ENCODE measurements around the gene INSRR. TPM values are rescaled to one million over a fixed set of nuclear protein-coding genes. Genes with fewer than 3 reads are reported as not detected.

The INSRR gene
- total RNA-seq, 1 experiment from 2014 or later: not detected

GRCh38 chr1:156795374-156795733, 63.6 kb downstream of the INSRR start:
- Histone ChIP-seq H3K27ac (ENCODE audit: low read length) (no peak overlapping the region; the same call in 1 of the 2 replicates), H3K9me3 (ENCODE audit: low read length) (no peaks in the 10 kb centered on the region), H3K4me2 (ENCODE audit: low read depth, low read length, poor library complexity, severe bottlenecking) (peak overlapping the region; percentile 34), H3K36me3 (ENCODE audit: insufficient read depth, low read length) (peaks cover 53% of the 10 kb centered on the region; the same call in 1 of the 2 replicates), H3K27me3 (ENCODE audit: low read length) (no peaks in the 10 kb centered on the region), H3K4me1 (ENCODE audit: low read length) (peaks cover 45% of the 10 kb centered on the region), H2AFZ (ENCODE audit: low read length) (no peak overlapping the region), H3K79me2 (ENCODE audit: low read length) (peaks cover 6% of the 10 kb centered on the region), H3K9me2 (replicated peaks; ENCODE audit: insufficient read depth, low read length) (no peaks in the 10 kb centered on the region), H3K4me3 (ENCODE audit: low read length) (no peak overlapping the region), H4K20me1 (ENCODE audit: insufficient read depth, low read depth, low read length) (peaks cover 11% of the 10 kb centered on the region; the same call in 1 of the 2 replicates), H3K9ac (ENCODE audit: low read length) (peak overlapping the region; percentile 19)
- DNase-seq: no peak

- H4K20me1 ChIP-seq (ENCODE audit: insufficient read depth, low read depth, low read length): peaks cover 11% of the 10 kb centered on the region; the same call in 1 of the 2 replicates
- no peak overlapping the region for H3K4me3 ChIP-seq (ENCODE audit: low read length)
- peaks cover 11% of the 10 kb centered on the region for H3K79me2 ChIP-seq (ENCODE audit: low read length)
- H3K4me2 ChIP-seq (ENCODE audit: low read depth, low read length, poor library complexity, severe bottlenecking): no peak overlapping the region
- no peak overlapping the region for H2AFZ ChIP-seq (ENCODE audit: low read length)
- no peaks in the 10 kb centered on the region for H3K9me3 ChIP-seq (ENCODE audit: low read length)
- H3K4me1 ChIP-seq (ENCODE audit: low read length): peaks cover 45% of the 10 kb centered on the region
- no peaks in the 10 kb centered on the region for H3K27me3 ChIP-seq (ENCODE audit: low read length)
- DNase-seq: no peak
- no peak overlapping the region for H3K27ac ChIP-seq (ENCODE audit: low read length)
- H3K9ac ChIP-seq (ENCODE audit: low read length): no peak overlapping the region
- H3K36me3 ChIP-seq (ENCODE audit: insufficient read depth, low read length): peaks cover 49% of the 10 kb centered on the region; the same call in 1 of the 2 replicates
- H3K9me2 ChIP-seq (replicated peaks; ENCODE audit: insufficient read depth, low read length): no peaks in the 10 kb centered on the region
These were observed 64.2 kb downstream of the INSRR start for GRCh38 chr1:156794506-156795373.

Other genes with a start within 250 kb of the INSRR start
- 0.47 TPM in 1 of 2 replicates, not detected in the other for gene HAPLN2, start 239.7 kb downstream of the INSRR start, total RNA-seq (2014; rRNA removed; shearing (Covaris generic); ENCODE audit: low replicate concordance)
- gene BCAN, start 217.0 kb downstream of the INSRR start, total RNA-seq (2014; rRNA removed; shearing (Covaris generic); ENCODE audit: low replicate concordance): not detected in 2 replicates
- gene NES, start 181.7 kb downstream of the INSRR start, total RNA-seq (2014; rRNA removed; shearing (Covaris generic); ENCODE audit: low replicate concordance): not detected in 2 replicates
- gene CRABP2, start 153.5 kb downstream of the INSRR start, total RNA-seq (2014; rRNA removed; shearing (Covaris generic); ENCODE audit: low replicate concordance): 0.56 TPM in 1 of 2 replicates, not detected in the other
- 22.8 and 26.5 TPM in 2 replicates for gene METTL25B, start 130.6 kb downstream of the INSRR start, total RNA-seq (2014; rRNA removed; shearing (Covaris generic); ENCODE audit: low replicate concordance)
- gene ISG20L2, start 130.4 kb downstream of the INSRR start, total RNA-seq (2014; rRNA removed; shearing (Covaris generic); ENCODE audit: low replicate concordance): 17.9 and 18.4 TPM in 2 replicates
- 102 and 113 TPM in 2 replicates for gene MRPL24, start 118.0 kb downstream of the INSRR start, total RNA-seq (2014; rRNA removed; shearing (Covaris generic); ENCODE audit: low replicate concordance)
- gene HDGF, start 107.4 kb downstream of the INSRR start, total RNA-seq (2014; rRNA removed; shearing (Covaris generic); ENCODE audit: low replicate concordance): 191 and 237 TPM in 2 replicates
- gene PRCC, start 91.6 kb downstream of the INSRR start, total RNA-seq (2014; rRNA removed; shearing (Covaris generic); ENCODE audit: low replicate concordance): 39.6 and 50.0 TPM in 2 replicates
- gene SH2D2A, start 42.3 kb downstream of the INSRR start, total RNA-seq (2014; rRNA removed; shearing (Covaris generic); ENCODE audit: low replicate concordance): not detected in 2 replicates
- not detected in 2 replicates for gene NTRK1, start 1.7 kb upstream of the INSRR start, total RNA-seq (2014; rRNA removed; shearing (Covaris generic); ENCODE audit: low replicate concordance)
- gene PEAR1, start 34.6 kb upstream of the INSRR start, total RNA-seq (2014; rRNA removed; shearing (Covaris generic); ENCODE audit: low replicate concordance): 0.22 TPM in 1 of 2 replicates, not detected in the other
- not detected in 2 replicates for gene LRRC71, start 61.5 kb upstream of the INSRR start, total RNA-seq (2014; rRNA removed; shearing (Covaris generic); ENCODE audit: low replicate concordance)
- 0.11 and 0.14 TPM in 2 replicates for gene ARHGEF11, start 186.6 kb upstream of the INSRR start, total RNA-seq (2014; rRNA removed; shearing (Covaris generic); ENCODE audit: low replicate concordance)
- gene ETV3L, start 240.7 kb upstream of the INSRR start, total RNA-seq (2014; rRNA removed; shearing (Covaris generic); ENCODE audit: low replicate concordance): not detected in 2 replicates

All from Karpas-422 (cell line).